Measurements from ENCODE around the gene TPRA1.

The TPRA1 gene

DNA sequence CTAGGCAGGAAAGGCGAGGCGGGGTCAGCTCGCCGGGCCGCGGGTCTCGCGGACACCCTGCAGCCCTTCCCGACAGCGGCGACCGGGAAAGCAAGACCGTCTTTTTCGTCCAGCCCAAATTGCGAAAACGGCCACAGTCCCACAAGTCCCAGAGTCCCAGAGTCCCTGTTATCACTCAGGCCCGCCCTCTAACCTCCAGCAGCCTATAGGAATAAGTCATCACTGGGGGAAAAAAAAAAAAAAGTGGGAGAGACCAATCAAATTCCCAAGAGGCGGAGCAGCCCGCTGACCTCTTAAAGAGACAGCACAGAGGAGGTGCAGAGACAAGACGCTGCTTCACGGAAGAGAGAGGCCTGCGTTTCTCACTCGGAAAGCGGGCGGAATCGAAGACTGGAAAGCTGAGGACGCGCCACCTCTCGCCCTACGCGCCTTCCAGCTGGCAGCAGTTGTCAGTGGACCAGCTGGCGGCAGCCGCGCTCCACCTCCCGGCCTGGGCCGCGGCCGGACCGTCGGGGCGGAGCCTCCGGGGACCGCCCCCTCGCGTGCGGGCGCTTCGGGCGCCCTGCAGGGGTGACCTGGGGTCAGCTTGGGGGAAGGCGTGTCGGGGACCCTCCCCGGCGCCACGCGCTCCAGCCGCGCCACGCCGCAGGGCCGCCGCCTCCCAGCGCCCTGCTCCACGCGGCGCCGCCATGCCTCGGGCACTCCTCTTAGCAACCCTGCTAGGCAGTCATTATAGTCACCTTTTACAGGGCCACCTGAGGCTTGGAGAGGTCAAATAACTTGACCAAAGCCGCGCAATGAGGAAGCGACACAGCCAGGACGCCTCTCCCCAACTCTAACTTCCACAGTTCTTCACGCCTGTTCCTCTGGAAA, at the start of gene TPRA1:
TSS of gene TPRA1 (minus strand) at position 141 of the 873 bp plus-strand sequence. CDS start 10,587 bp downstream, outside the sequence.
- DNase-seq: peak; percentile 99

DNA sequence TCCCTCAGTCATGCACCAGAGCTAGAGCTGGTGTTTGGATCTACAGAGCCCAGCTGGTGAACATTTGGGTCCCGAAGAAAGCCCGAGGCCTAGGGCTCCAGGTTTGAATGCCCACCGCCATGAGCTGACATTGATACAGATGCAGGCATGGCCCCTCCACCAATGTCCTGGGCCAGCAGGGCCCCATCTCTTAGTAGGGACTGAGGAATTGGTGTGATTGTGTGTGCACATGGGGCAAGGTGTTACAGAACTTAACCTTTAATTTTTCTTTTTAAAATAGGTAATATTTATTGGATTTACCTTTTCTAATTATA, 49.5 kb upstream of the TPRA1 start:
- DNase-seq: no peak

DNA sequence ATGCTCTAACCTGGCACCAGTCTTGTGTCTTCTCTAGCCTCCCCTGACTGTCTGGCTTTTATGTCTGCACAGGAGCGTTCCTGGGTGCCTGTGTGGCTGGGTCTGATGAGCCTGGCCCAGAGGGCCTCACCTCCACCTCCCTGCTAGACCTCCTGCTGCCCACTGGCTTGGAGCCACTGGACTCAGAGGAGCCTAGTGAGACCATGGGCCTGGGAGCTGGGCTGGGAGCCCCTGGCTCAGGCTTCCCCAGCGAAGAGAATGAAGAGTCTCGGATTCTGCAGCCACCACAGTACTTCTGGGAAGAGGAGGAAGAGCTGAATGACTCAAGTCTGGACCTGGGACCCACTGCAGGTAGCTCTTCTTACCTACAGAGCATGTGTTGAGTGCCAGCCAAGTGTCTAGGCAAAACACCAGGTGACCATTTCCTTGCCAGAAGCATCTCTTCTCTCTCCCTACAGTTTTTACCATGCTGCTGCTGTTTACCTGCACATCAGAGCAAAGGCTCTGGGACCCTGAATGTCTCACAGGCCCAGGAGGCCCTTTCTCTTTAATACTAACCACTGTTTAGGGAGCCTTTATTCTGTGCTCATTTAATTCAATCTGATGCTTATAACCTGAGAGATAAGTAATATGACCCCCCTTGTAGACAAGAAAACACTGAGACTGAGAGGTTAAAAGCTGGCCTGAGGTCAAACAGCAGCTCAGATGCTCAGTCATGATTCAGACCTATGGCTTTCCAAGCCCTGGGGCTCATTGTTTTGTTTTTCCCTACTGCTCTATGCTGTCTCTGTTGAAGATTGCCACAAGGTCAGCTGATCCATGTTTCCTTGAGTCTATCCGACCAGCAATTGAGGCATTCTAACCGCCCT, 48.9 kb upstream of the TPRA1 start:
- no peak for DNase-seq

DNA sequence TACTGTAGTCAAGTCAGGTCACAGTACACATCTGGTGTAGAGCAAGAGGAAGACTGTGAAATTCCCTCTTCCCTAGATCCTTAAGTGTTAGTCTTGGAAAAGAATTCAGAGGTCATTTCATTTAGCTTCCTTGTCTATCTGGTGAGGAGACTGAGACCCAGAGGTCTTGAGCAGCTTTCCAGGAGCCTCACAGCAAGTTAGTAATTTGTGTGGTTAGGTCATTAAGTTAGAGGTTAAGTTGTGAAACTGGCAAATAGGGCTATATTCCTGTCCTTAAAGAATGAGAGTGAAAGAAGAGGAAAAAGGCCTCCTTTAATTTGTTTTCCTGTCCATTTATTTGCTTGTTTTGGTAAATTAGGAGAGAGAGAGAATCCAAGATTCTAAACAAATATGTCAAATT, 47.4 kb upstream of the TPRA1 start:
- no peak for DNase-seq

DNA sequence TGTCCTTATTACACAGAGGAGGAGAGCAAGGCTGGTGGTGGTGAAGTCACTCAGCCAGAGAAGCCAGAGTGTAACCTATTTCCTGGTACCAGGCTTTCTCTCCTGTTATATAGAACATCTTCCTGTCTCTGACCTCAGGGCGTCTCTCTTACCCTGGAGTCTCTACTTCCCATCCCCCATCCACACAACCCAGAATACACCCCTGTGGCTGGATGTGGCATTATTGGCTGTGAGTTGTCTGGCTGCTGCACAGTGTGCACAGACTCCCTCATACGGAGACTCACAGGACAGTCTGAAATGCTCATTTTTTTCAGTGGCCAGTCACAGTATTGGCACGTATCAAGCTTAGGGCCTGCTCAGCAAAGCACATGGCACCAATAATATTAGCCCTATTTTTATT, 47.0 kb upstream of the TPRA1 start:
- no peak for DNase-seq

DNA sequence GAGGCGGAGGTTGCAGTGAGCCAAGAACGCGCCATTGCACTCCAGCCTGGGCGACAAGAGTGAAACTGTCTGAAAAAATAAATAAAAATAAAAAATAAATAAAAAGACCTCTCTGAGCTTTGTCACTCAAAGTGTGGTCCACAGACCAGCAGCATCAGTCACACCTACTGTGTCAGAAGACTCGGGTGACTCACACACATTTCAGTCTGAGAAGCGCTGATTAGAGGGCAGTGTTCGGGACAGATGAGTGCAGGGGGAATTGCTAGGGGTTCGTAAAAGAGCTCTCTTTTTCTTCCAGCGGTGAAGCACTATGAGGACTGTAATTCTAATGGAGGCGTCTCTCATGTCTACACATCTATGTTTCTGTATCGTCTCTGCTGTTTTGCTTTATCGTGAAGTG, 44.1 kb upstream of the TPRA1 start:
- no peak for DNase-seq

DNA sequence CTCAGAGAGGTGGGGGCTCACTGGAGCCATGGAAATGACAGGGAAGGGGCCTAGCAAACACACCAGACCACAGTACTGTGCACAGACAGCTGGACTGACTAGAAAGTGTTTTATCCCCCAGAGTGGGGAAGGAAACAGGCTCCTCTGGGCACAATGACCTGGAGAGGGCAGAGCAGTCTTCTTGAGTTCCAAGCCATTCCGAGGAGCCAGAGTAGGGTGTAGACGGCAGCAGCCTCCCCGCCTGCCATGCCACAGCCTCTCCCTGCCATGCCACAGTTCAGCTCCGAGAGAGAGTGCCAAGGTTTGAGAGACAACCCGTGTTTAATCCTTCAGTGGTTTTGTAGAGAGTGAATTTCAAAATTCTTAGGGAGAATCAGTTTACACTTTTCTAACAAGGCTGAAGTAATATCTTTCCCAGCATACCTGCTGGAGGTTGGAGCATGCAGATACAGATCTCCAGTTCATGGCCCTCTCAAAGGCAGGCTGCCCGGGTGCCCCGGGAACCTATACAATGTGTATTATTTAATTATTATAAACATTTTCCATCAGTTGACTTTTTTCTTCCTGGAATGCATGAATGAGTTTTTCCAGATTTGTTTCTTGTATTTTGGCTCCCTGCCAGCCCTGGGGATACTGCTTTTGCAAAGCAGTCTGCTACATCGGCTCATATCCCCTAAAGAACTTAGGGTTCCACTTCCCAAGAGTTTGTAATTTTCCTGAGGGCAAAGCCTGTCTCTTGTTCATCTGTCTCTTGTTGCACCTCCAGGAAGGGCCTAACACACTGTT, 41.7 kb upstream of the TPRA1 start:
- no peak for DNase-seq

DNA sequence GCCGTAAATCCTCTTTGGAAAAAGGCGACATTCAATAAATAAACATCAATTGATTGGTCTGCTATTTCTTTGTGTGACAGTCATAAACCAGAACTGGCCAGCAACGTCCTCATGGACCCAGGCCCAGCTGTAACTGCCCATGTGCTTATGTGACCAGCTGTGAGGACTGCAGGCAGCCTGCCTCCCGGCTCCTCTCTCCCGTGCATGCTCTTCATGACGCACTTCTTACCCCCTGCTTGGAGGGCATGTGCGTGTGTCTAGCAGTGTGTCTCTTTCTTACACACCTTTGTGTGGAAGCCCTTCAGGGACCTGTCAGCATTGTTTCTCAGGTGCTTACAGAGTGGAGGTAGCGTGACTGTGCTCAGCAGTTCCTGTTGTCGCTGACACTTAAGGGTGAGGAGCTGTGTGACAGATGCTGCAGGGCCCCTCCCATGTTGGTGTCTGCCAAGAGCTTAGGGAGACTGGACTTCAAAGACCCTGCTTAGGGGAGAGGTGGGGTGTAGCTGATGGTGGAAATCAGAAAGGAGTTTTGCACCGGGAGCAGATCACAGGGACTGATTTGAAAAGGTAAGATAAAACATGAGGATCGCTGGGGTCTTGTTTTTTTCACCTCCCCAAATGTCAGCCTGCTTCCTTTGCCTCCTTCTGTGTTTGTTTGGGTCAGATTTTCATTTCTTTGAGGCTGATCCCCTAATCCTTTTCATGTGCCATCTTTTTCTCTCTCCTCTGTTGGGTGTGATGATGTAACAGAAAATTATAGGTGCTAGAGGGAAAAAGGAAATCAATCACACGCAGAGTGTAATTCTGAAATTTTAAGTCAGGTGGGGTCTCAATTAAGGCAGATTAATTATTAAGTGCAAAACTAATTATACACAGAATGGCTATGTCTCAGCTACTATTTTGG, 40.5 kb upstream of the TPRA1 start:
- peak; percentile 26 for DNase-seq

DNA sequence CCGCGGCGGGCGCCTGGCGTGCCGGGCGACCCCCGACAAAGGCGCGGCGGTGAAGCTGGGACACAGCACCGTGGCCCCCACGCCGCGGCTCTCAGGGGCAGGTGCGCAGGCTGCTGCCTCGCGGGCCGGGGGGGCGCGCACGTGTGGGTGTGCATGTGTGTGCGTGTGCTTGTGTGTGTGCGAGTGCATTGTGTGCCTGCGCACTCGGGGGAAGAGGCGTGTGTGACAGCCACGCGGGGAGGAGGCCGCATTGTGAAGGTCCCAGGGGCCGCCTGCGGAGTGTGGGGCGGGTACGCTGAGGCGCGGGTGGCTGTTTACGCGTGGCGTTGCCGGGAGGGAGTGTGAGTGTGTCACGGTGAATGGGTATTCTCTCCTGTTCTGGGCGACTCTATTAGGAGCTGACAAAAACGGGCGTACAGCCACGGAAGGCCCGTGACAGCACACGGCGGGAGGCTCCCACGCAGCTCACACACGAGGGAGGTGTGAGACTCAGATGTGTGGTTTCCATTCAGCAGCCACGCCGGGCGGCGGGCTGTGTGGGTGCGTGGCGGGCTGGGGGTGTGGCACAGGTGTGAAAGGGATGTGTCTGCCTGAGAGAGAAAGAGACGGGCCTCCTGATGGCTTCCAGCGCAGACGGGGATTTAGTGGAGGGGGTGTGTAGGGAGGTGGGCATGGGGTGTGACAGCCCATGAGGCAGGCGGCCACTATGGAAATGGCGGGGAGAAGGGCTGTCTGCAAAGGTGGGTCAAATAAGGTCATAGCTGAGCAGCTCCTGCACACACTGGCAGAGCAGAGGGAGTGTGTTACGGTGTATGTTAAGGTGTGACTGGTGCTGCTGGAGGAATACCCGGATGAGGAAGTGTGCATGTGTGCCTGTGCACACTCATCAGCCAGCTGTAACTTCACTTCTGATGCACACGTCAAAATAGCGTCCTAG, 39.2 kb upstream of the TPRA1 start:
- no peak for DNase-seq

DNA sequence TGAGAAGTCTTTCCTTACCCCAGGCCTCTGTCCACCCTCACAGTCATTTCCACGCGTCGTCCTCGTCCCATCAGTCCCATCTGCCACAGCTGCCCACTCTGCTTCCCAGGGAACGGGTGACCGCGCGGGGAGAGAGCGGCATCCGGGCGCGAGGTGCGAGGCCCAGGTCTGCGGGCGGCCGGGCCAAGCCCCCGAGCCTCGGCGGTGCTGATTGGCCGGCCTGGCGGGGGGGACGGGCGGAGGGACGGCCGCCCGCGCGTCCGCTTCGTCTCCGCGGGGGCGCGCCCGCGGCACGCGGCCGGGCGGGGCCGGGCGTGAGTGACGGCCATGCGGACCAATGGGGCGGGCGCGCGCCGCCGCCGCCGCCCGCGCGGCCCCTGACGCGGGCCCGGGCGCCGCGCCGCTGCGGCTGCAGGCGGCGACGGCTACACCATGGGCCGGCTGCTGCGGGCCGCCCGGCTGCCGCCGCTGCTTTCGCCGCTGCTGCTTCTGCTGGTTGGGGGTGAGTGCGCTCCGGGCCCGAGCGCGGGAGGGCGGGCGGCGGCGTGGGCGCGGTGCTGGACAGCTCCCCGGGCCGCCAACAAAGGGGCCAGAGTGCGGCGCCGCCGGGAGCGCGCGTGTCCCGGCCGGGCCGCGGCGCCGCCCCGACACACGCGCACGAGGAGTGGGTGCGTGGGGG, 38.4 kb upstream of the TPRA1 start, which contains the start of gene PODXL2:
TSS of gene PODXL2 (plus strand) at position 398 of the 679 bp plus-strand sequence. CDS start at position 433, 35 bp downstream.
- no peak for DNase-seq

DNA sequence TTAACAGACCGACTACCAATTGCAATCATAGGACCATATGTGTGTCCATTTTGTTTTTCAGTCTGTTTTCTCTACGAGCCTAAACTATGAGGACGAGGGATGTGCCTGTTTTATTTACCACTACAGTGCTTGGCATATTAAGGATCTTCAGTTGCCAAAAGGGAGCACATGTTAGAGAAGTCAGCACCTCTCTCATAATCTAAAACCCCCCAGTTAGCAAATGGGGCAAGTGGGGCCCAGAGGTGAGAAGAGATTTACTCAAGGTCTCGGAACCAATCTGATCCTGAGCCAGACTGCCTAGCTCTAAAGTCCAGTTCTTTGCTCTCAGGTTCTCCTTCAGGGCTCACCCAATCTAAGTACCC, 37.9 kb upstream of the TPRA1 start:
- DNase-seq: no peak

DNA sequence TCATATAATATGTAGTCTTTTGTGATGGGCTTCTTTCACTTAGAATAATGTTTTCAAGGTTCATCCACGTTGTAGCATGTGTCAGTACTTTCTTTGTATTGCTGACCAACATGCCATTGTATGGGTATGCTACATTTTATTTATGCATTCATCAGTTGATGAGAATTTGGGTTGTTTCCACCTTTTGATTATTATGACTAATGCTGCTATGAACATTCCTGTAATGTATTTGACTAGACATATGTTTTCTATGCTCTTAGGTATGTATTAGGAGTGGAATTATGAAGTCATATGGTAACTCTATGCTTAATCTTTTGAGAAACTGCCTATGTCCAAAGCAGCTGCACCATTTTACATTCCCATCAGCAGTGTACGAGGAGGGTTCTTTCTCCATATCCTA, 35.3 kb upstream of the TPRA1 start:
- no peak for DNase-seq

DNA sequence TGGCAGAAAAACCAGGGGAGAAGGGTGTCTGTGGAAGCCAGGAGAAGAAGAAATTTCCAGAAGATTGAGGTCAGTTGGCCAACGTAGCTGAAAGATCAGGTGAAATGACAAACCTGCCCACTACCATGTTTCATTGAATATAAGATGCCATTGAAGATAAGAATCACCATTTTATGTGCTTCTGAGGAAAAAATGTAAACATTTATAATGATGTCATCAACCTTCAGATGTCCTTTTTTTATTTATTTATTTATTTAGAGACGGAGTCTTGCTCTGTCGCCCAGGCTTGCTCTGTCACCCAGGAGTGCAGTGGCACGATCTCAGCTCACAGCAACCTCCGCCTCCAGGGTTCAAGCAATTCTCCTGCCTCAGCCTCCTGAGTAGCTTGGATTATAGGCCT, 33.5 kb upstream of the TPRA1 start:
- DNase-seq: no peak

DNA sequence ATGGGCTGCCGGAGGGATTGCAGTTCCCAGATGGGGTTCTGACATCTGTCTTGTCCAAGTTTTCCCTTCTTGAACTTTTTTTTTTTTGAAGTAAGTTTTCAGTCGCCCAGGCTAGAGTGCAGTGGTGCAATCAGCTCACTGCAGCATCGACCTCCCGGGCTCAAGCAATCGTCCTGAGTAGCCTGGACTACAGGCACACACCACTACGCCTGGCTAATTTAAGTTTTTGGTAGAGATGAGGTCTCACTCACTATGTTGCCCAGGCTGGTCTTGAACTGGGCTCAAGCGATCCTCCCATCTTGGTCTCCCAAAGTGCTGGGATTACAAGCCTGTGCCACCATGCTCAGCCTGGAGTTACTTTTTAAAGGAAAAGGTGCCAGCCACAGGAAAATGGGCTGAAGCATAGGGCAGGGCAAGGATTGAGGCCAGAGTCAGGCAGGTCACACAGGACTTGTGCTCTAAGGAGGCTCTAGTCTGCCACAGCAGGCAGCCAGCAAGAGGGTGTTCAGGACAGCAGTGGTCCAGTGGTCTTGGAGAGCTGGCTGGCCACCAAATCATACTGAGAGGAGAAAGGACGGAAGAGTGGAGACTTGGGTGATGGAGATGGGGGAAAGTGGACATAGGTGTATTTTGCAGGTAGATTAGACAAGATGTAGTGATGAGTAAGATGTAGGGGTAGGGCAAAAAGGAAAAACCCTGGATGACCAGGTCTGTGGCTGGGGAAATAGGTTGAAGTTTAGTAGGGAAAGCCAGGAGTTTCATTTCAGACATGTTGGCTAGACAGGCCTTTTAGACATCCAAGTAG, 32.4 kb upstream of the TPRA1 start:
- DNase-seq: no peak

DNA sequence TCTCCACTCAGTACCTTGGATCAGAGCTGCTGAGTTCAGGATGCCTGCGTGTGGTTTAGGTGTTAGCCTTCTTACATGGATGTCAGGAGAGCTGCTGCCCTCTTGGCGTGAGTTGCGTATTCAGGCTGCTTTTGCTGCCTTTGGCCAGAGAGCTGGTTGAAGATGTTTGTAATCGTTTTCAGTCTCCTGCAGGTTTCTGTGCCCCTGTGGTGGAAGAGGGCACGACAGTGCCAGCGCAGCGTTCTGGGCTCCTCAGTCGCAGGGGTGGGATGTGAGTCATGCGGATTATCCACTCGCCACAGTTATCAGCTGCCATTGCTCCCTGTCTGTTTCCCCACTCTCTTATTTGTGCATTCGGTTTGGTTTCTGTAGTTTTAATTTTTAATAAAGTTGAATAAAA, 31.5 kb upstream of the TPRA1 start:
- no peak for DNase-seq

DNA sequence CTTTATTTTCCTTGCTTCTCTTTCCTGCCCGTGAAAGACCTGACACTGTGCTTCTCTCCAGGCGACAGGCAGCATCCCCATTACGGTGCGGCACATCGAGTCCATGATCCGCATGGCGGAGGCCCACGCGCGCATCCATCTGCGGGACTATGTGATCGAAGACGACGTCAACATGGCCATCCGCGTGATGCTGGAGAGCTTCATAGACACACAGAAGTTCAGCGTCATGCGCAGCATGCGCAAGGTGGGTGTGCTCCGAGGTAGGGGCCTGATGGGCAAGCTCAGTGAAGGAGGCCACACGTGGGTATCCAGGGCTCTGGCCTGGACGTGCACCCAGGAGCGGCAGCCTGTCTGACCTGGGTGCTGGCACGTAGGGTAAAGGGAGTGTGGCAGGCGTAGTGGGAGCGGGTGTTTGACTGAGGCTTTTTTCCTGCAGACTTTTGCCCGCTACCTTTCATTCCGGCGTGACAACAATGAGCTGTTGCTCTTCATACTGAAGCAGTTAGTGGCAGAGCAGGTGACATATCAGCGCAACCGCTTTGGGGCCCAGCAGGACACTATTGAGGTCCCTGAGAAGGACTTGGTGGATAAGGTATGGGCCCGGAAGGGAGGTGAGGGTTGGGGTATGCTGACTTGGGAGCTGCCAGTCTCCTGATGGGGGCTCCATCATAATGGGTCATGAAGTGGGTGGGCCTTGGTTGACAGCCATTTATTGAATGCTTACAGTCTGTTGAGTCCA, 30.3 kb upstream of the TPRA1 start:
- no peak for DNase-seq

DNA sequence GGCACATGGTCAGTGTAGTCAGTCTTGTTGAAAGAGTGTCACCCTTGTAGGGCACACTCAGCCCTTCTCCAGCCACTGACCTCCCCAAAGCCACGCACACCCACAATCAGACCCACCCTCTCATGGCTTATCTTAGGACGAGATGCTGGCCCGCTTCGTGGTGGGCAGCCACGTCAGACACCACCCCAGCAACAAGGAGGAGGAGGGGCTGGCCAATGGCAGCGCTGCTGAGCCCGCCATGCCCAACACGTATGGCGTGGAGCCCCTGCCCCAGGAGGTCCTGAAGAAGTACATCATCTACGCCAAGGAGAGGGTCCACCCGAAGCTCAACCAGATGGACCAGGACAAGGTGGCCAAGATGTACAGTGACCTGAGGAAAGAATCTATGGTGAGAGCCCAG, 28.4 kb upstream of the TPRA1 start:
- DNase-seq: no peak

DNA sequence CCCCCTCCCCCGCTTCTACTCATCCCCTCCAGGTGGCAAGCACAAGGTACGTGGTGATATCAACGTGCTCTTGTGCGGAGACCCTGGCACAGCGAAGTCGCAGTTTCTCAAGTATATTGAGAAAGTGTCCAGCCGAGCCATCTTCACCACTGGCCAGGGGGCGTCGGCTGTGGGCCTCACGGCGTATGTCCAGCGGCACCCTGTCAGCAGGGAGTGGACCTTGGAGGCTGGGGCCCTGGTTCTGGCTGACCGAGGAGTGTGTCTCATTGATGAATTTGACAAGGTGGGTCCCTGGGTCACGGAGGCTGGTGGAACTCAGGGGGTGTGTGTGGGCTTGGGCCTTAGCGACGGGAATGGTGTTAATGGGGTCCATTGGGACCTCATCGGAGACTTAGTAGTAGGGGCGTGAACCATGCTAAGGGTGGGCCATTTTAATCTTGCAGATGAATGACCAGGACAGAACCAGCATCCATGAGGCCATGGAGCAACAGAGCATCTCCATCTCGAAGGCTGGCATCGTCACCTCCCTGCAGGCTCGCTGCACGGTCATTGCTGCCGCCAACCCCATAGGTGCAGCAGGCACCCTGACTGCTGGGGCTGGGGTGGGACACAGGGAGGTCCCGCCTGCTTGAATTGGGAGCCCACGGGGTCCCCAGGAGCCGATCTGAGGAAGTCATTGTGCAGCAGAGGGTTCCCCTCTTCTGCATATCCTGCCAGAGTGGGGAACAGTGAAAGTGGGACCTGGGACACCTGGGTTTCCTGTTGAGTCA, 26.5 kb upstream of the TPRA1 start:
- DNase-seq: no peak

Data from NCI-H1694 (cell line).